A549 (cell line): Measurements from ENCODE around the gene ESYT1. TPM values are rescaled to one million over a fixed set of nuclear protein-coding genes. Genes with fewer than 3 reads are reported as not detected.

Experiments used
- ATAC-seq, 2 experiments: fragments of 200-7000 bp in 1 of 2; fragments of >200 bp in 1 of 2; cut with Nextera tagmentation in 1 of 2; cut with Tn5 transposase in 1 of 2; 3 replicates each; pipeline versions ENCODE4 v1.8.0 to v1.9.1; 2018 to 2020; ENCODE audit warnings: mild to moderate bottlenecking in 1 of 2, moderate library complexity in 1 of 2
- CTCF ChIA-PET: fragments of 300-600 bp; sonication (Branson Sonifier 250); formaldehyde crosslinking; extraction: SDS; loops from one replicate; lab custom pipeline; 2021; ENCODE audit warnings: antibody characterized with exemption, inconsistent platforms; lab: Yijun Ruan, JAX
- POLR2A ChIA-PET: fragments of 350-600 bp; formaldehyde crosslinking; extraction: SDS; loops from one replicate; lab custom pipeline; 2021; ENCODE audit warnings: antibody characterized with exemption, inconsistent platforms; lab: Yijun Ruan, JAX
- DNase-seq, 2 experiments: peaks; one replicate each; pipeline versions ENCODE4 v3.0.0 to v3.0.0-alpha.2; 2011 to 2016; ENCODE audit warnings: low read depth in 1 of 2, low spot score in 1 of 2
- FAIRE-seq: peaks from 2 replicates; lab custom pipeline; 2011; peaks lifted over from hg19 to GRCh38; lab: Jason Lieb, UNC
- H3K27ac ChIP-seq, 2 experiments: fragments of >200 bp; sonication (Bioruptor Twin); formaldehyde crosslinking; 3 replicates each; pipeline ENCODE4 v1.5.1; 2016 to 2017
- H3K4me1 ChIP-seq: fragments of >200 bp; sonication (Bioruptor Twin); formaldehyde crosslinking; 3 replicates; pipeline ENCODE4 v1.6.1; 2016
- H3K4me2 ChIP-seq: fragments of >200 bp; sonication (Bioruptor Twin); formaldehyde crosslinking; 3 replicates; pipeline ENCODE4 v1.6.1; 2016
- H3K4me3 ChIP-seq: fragments of >200 bp; sonication (Bioruptor Twin); formaldehyde crosslinking; 3 replicates; pipeline ENCODE4 v1.5.1; 2016
- H3K9me3 ChIP-seq: fragments of >200 bp; sonication (Bioruptor Twin); formaldehyde crosslinking; 3 replicates; pipeline ENCODE4 v1.6.1; 2016
- BHLHE40 ChIP-seq: IDR thresholded peaks from 2 replicates; pipeline ENCODE4 v1.6.1; 2012; ENCODE audit warnings: low read depth, low read length, inconsistent platforms
- CBX8 ChIP-seq: fragments of 200-600 bp; sonication (generic); IDR thresholded peaks from 2 replicates; pipeline ENCODE4 v1.6.1; 2016
- CHD2 ChIP-seq: fragments of 150-350 bp; IDR thresholded peaks from 2 replicates; pipeline ENCODE4 v1.6.1; 2014; ENCODE audit warnings: low read length; ENCODE audit not compliant: partially characterized antibody
- ESRRA ChIP-seq: fragments of 150-350 bp; IDR thresholded peaks from 2 replicates; pipeline ENCODE4 v1.6.1; 2014; ENCODE audit warnings: mild to moderate bottlenecking, low read length, borderline replicate concordance
- FOSL2 ChIP-seq, 2 experiments: fragments of 450-650 bp in 1 of 2; fragments of >200 bp in 1 of 2; sonication (Bioruptor Twin) in 1 of 2; formaldehyde crosslinking; IDR thresholded peaks; 2 replicates each; pipeline versions ENCODE4 v1.5.0 to v1.6.1; 2016 to 2020; ENCODE audit warnings: mild to moderate bottlenecking in 1 of 2, moderate library complexity in 1 of 2
- GATA3 ChIP-seq: IDR thresholded peaks from 2 replicates; pipeline ENCODE4 v1.6.1; 2012; ENCODE audit warnings: borderline replicate concordance
- HOXB13 ChIP-seq: fragments of 250-450 bp; sonication (Bioruptor Pico); IDR thresholded peaks from 2 replicates; pipeline ENCODE4 v1.5.0; 2020; ENCODE audit warnings: low read depth, mild to moderate bottlenecking, moderate library complexity
- JUN ChIP-seq, 2 experiments: fragments of >200 bp; sonication (Bioruptor Twin); formaldehyde crosslinking; IDR thresholded peaks; 2 replicates in 1 of 2; 3 replicates in 1 of 2; pipeline ENCODE4 v1.6.1; 2016 to 2017
- MYC ChIP-seq: IDR thresholded peaks from 2 replicates; pipeline ENCODE4 v1.6.1; 2012; ENCODE audit warnings: mild to moderate bottlenecking, inconsistent platforms, low read length, improper control_type of control experiment, borderline replicate concordance
- NPAS2 ChIP-seq: fragments of 250-450 bp; sonication (Bioruptor Pico); IDR thresholded peaks from 2 replicates; pipeline ENCODE4 v1.8.0; 2022; ENCODE audit warnings: mild to moderate bottlenecking, moderate library complexity, borderline replicate concordance
- PHF8 ChIP-seq: fragments of 200-600 bp; sonication (generic); IDR thresholded peaks from 2 replicates; pipeline ENCODE4 v1.6.1; 2016; ENCODE audit warnings: low read depth, mild to moderate bottlenecking, antibody characterized with exemption, moderate library complexity, borderline replicate concordance
- POLR2A ChIP-seq: IDR thresholded peaks from 2 replicates; pipeline ENCODE4 v1.6.1; 2012; ENCODE audit warnings: mild to moderate bottlenecking, low read length
- RAD21 ChIP-seq, 2 experiments: fragments of >200 bp in 1 of 2; sonication (Bioruptor Twin) in 1 of 2; formaldehyde crosslinking in 1 of 2; IDR thresholded peaks in 1 of 2; conservative IDR thresholded peaks in 1 of 2; 2 replicates in 1 of 2; 3 replicates in 1 of 2; pipeline ENCODE4 v1.6.1; 2012 to 2018; ENCODE audit warnings: inconsistent platforms in 1 of 2
- RFX5 ChIP-seq: fragments of 450-650 bp; IDR thresholded peaks from 2 replicates; pipeline ENCODE4 v1.7.1; 2014; ENCODE audit warnings: antibody characterized with exemption, mild to moderate bottlenecking, moderate library complexity
- RNF2 ChIP-seq: fragments of 200-600 bp; sonication (generic); IDR thresholded peaks from 2 replicates; pipeline ENCODE4 v1.6.1; 2016; ENCODE audit warnings: low read depth, mild to moderate bottlenecking, antibody characterized with exemption, moderate library complexity, borderline replicate concordance
- SREBF2 ChIP-seq: fragments of 450-650 bp; IDR thresholded peaks from 2 replicates; pipeline ENCODE4 v1.6.1; 2014; ENCODE audit warnings: mild to moderate bottlenecking, moderate library complexity
- ZC3H11A ChIP-seq: fragments of 450-650 bp; IDR thresholded peaks from 2 replicates; pipeline ENCODE4 v1.6.1; 2014; ENCODE audit warnings: antibody characterized with exemption, mild to moderate bottlenecking
- ZNF302 ChIP-seq: fragments of 250-450 bp; sonication (Bioruptor Pico); IDR thresholded peaks from 2 replicates; pipeline ENCODE4 v1.9.0; 2021; ENCODE audit warnings: inconsistent platforms, mild to moderate bottlenecking, moderate library complexity
- ZSCAN20 ChIP-seq: fragments of 250-450 bp; sonication (Bioruptor Pico); IDR thresholded peaks from 2 replicates; pipeline ENCODE4 v1.8.0; 2022; ENCODE audit warnings: mild to moderate bottlenecking, moderate library complexity
- WGBS: methylation state at CpG from one replicate; pipeline ENCODE4 v1.1.6; 2017; ENCODE audit errors: missing lambda C conversion rate; 5-methylcytosine and 5-hydroxymethylcytosine counted together
- polyA minus RNA-seq: library from RNA; depleted of rRNA, polyadenylated mRNA; stranded (reverse); fragments of >200 nt; gene quantifications from 2 replicates; pipeline ENCODE4 v1.2.3, GENCODE V29; 2011; rRNA and poly(A)+ RNA removed
- polyA plus RNA-seq, 4 experiments: library from polyadenylated mRNA; depleted of rRNA in 3 of 4; stranded (reverse); fragments of >200 nt; fragmentation: RNase III in 1 of 4; extraction: RNeasy Plus Mini Kit Qiagen cat#74134 plus additional on column Dnase treatment in 1 of 4; gene quantifications; 2 replicates in 3 of 4; 3 replicates in 1 of 4; pipeline ENCODE4 v1.2.3, GENCODE V29; 2011 to 2017
- TF ChIP-seq, protein P1 (sequence below): fragments of 250-450 bp; sonication (Bioruptor Pico); IDR thresholded peaks from 2 replicates; pipeline ENCODE4 v1.5.0; 2021; ENCODE audit warnings: mild to moderate bottlenecking, moderate library complexity, borderline replicate concordance
- TF ChIP-seq, protein P2 (sequence below): IDR thresholded peaks from 2 replicates; pipeline ENCODE4 v1.6.1; 2012; ENCODE audit warnings: low read depth, borderline replicate concordance
- TF ChIP-seq, protein P3 (sequence below): IDR thresholded peaks from 2 replicates; pipeline ENCODE4 v1.6.1; 2012
- TF ChIP-seq, protein P4 (sequence below): fragments of 450-650 bp; IDR thresholded peaks from 2 replicates; pipeline ENCODE4 v1.6.1; 2014; ENCODE audit warnings: antibody characterized with exemption

The ESYT1 gene, protein sequence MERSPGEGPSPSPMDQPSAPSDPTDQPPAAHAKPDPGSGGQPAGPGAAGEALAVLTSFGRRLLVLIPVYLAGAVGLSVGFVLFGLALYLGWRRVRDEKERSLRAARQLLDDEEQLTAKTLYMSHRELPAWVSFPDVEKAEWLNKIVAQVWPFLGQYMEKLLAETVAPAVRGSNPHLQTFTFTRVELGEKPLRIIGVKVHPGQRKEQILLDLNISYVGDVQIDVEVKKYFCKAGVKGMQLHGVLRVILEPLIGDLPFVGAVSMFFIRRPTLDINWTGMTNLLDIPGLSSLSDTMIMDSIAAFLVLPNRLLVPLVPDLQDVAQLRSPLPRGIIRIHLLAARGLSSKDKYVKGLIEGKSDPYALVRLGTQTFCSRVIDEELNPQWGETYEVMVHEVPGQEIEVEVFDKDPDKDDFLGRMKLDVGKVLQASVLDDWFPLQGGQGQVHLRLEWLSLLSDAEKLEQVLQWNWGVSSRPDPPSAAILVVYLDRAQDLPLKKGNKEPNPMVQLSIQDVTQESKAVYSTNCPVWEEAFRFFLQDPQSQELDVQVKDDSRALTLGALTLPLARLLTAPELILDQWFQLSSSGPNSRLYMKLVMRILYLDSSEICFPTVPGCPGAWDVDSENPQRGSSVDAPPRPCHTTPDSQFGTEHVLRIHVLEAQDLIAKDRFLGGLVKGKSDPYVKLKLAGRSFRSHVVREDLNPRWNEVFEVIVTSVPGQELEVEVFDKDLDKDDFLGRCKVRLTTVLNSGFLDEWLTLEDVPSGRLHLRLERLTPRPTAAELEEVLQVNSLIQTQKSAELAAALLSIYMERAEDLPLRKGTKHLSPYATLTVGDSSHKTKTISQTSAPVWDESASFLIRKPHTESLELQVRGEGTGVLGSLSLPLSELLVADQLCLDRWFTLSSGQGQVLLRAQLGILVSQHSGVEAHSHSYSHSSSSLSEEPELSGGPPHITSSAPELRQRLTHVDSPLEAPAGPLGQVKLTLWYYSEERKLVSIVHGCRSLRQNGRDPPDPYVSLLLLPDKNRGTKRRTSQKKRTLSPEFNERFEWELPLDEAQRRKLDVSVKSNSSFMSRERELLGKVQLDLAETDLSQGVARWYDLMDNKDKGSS
- polyA plus RNA-seq (2011; rRNA removed), result 72.4 and 91.6 TPM in 2 replicates
- 54.6 and 74.3 TPM in 2 replicates for polyA plus RNA-seq (2012; cell fraction: cytosol; rRNA removed)
- 246 and 261 TPM in 2 replicates for polyA plus RNA-seq (2012; cell fraction: nucleus; rRNA removed)
- polyA plus RNA-seq (2017; fragmentation: RNase III; extraction: RNeasy Plus Mini Kit Qiagen cat#74134 plus additional on column Dnase treatment), result 51.4 to 54.2 TPM (median 51.6 TPM) in 3 replicates
- 190 and 196 TPM in 2 replicates for polyA minus RNA-seq

DNA sequence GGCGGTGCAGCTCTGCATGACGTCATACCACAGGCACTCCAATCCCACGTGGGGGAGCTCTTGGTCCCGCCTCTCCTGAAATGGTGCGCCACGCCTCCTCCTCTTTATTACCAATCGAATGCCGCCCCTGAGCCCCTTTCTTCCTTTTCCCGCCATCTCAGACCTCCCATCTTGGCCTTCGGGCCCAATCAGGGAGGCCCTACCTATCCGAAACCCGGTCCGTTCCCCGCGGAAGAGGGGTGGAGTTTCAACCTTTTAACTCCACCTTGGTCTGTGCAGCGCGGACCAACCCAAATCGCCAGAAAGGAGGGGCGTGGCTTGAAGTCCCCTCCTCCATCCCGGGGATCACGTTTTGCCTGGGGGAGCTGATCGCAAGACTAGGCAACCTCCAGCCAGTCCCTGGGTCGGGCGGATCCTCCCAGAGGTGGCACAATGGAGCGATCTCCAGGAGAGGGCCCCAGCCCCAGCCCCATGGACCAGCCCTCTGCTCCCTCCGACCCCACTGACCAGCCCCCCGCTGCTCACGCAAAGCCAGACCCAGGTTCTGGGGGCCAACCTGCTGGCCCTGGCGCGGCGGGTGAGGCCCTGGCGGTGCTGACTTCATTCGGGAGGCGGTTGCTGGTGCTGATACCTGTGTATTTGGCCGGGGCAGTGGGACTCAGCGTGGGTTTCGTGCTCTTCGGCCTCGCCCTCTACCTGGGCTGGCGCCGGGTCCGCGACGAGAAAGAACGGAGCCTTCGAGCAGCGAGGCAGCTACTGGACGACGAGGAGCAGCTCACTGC is at the start of gene ESYT1:
Gene ESYT1 (plus strand): TSS at position 380 of the 782 bp plus-strand sequence. CDS start 53 bp downstream, at position 433.
- peaks cover 25% of the 10 kb centered on the region for H3K4me1 ChIP-seq
- ChIA-PET POLR2A (interaction anchor here (0.6 to 2.0 kb wide), 17 partner anchors 8 to 560 kb away, joined by 3 to 40 read pairs (median 4); partner anchors contain the start of genes MYL6, MYL6B, PA2G4 and PTGES3), CTCF (interaction anchor here (0.6 to 15.7 kb wide), 12 partner anchors 9 to 248 kb away, joined by 3 to 204 read pairs (median 6); partner anchors contain the start of genes MYL6, MYL6B, SMARCC2 and ZC3H10)
- H3K27ac ChIP-seq, result peak within 1 kb of the TSS; percentile 87 to 89
- TF ChIP-seq NPAS2 (CRISPR knock-in tag) (no peak), ZC3H11A (no peak), HOXB13 (no peak), FOSL2 (IDR thresholded peaks at IDR 0.05) (no peak), FOSL2 (CRISPR knock-in tag; IDR thresholded peaks at IDR 0.05) (peak; percentile 81), ZSCAN20 (CRISPR knock-in tag) (no peak), RAD21 (conservative IDR thresholded peaks at IDR 0.05 in 1 of 2, IDR thresholded peaks at IDR 0.05 in 1 of 2) (no peak), ESRRA (no peak), CHD2 (no peak), RNF2 (no peak), BHLHE40 (peak; percentile 86), POLR2A (peak; percentile 69), CBX8 (no peak), GATA3 (no peak), JUN (IDR thresholded peaks at IDR 0.05) (peak in 1 of 2 experiments; percentile 58; a peak in 1 of 5 replicates), SREBF2 (no peak), ZNF302 (no peak), PHF8 (peak; percentile 49; the same call in 1 of the 2 replicates), RFX5 (peak; percentile 67; the same call in 1 of the 2 replicates), MYC (peak; percentile 60; the same call in 1 of the 2 replicates)
- TF ChIP-seq, protein P1, sequence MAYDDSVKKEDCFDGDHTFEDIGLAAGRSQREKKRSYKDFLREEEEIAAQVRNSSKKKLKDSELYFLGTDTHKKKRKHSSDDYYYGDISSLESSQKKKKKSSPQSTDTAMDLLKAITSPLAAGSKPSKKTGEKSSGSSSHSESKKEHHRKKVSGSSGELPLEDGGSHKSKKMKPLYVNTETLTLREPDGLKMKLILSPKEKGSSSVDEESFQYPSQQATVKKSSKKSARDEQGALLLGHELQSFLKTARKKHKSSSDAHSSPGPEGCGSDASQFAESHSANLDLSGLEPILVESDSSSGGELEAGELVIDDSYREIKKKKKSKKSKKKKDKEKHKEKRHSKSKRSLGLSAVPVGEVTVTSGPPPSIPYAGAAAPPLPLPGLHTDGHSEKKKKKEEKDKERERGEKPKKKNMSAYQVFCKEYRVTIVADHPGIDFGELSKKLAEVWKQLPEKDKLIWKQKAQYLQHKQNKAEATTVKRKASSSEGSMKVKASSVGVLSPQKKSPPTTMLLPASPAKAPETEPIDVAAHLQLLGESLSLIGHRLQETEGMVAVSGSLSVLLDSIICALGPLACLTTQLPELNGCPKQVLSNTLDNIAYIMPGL (CRISPR knock-in tag), result no peak
- TF ChIP-seq, protein P2, sequence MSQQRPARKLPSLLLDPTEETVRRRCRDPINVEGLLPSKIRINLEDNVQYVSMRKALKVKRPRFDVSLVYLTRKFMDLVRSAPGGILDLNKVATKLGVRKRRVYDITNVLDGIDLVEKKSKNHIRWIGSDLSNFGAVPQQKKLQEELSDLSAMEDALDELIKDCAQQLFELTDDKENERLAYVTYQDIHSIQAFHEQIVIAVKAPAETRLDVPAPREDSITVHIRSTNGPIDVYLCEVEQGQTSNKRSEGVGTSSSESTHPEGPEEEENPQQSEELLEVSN, result peak; percentile 87
- TF ChIP-seq, protein P3, sequence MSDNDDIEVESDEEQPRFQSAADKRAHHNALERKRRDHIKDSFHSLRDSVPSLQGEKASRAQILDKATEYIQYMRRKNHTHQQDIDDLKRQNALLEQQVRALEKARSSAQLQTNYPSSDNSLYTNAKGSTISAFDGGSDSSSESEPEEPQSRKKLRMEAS, result peak; percentile 75
- TF ChIP-seq, protein P4, sequence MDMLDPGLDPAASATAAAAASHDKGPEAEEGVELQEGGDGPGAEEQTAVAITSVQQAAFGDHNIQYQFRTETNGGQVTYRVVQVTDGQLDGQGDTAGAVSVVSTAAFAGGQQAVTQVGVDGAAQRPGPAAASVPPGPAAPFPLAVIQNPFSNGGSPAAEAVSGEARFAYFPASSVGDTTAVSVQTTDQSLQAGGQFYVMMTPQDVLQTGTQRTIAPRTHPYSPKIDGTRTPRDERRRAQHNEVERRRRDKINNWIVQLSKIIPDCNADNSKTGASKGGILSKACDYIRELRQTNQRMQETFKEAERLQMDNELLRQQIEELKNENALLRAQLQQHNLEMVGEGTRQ, result peak; percentile 75
- ATAC-seq (peak; percentile 83 to 95), DNase-seq (peak; percentile 99 to 100), FAIRE-seq (no peak)
- under 1% methylated on average over 30 of the region's 49 CpGs for WGBS
- no peaks in the 10 kb centered on the region for H3K9me3 ChIP-seq
- peak within 1 kb of the TSS; percentile 76 for H3K4me3 ChIP-seq
- H3K4me2 ChIP-seq, result peak within 1 kb of the TSS; percentile 84
